HUES48 (cell line): Measurements from ENCODE around the gene DDX5.
"Not testable (repeated sequence)": the region's sequence is repeated elsewhere in the genome, so short reads cannot be mapped to it uniquely, and the experiment has no call there.

Experiments used
- H3K27ac ChIP-seq: one replicate; pipeline ENCODE4 v1.7.0; 2013; ENCODE audit warnings: low read depth, low read length, inconsistent platforms
- H3K27me3 ChIP-seq: 2 replicates; pipeline ENCODE4 v1.6.1; 2013; ENCODE audit warnings: mild to moderate bottlenecking, low read length; ENCODE audit not compliant: control insufficient read depth, insufficient read depth
- H3K36me3 ChIP-seq: 2 replicates; pipeline ENCODE4 v1.6.1; 2013; ENCODE audit warnings: low read length; ENCODE audit not compliant: control insufficient read depth, insufficient read depth
- H3K4me1 ChIP-seq: 2 replicates; pipeline ENCODE4 v1.6.1; 2013; ENCODE audit warnings: mild to moderate bottlenecking, low read length; ENCODE audit not compliant: control insufficient read depth, insufficient read depth
- H3K4me3 ChIP-seq: 2 replicates; pipeline ENCODE4 v1.5.1; 2013; ENCODE audit warnings: mild to moderate bottlenecking, low read depth, low read length
- H3K9ac ChIP-seq: 2 replicates; pipeline ENCODE4 v1.6.1; 2013; ENCODE audit warnings: mild to moderate bottlenecking, low read depth, low read length, moderate library complexity
- H3K9me3 ChIP-seq: 2 replicates; pipeline ENCODE4 v1.6.1; 2013; ENCODE audit warnings: low read length; ENCODE audit not compliant: control insufficient read depth, insufficient read depth

DDX5 gene

GRCh38 chr17:64466019-64466735 is 39.9 kb downstream of the DDX5 start:
- Histone ChIP-seq H3K27me3 (no peaks in the 10 kb centered on the region), H3K36me3 (no peaks in the 10 kb centered on the region), H3K9ac (no peak overlapping the region), H3K4me3 (no peak overlapping the region), H3K27ac (no peak overlapping the region), H3K4me1 (peaks cover 7% of the 10 kb centered on the region), H3K9me3 (no peaks in the 10 kb centered on the region)

GRCh38 chr17:64461788-64462187 is 44.3 kb downstream of the DDX5 start:
- no peak overlapping the region for H3K4me3 ChIP-seq
- H3K4me1 ChIP-seq = no peaks in the 10 kb centered on the region
- no peaks in the 10 kb centered on the region for H3K36me3 ChIP-seq
- no peak overlapping the region for H3K9ac ChIP-seq
- H3K27me3 ChIP-seq = no peaks in the 10 kb centered on the region
- no peak overlapping the region for H3K27ac ChIP-seq
- H3K9me3 ChIP-seq = no peaks in the 10 kb centered on the region

GRCh38 chr17:64460955-64461354 is 45.1 kb downstream of the DDX5 start:
- Histone ChIP-seq H3K27me3 (no peaks in the 10 kb centered on the region), H3K9ac (no peak overlapping the region), H3K9me3 (no peaks in the 10 kb centered on the region), H3K4me3 (no peak overlapping the region), H3K27ac (no peak overlapping the region), H3K4me1 (no peaks in the 10 kb centered on the region), H3K36me3 (no peaks in the 10 kb centered on the region)

- not testable (repeated sequence) for H3K27me3 ChIP-seq, H3K4me1 ChIP-seq, H3K27ac ChIP-seq, H3K9me3 ChIP-seq, H3K9ac ChIP-seq, H3K36me3 ChIP-seq, H3K4me3 ChIP-seq
Measured at GRCh38 chr17:64459818-64460217, 46.3 kb downstream of the DDX5 start.

- no peaks in the 10 kb centered on the region for H3K36me3 ChIP-seq
- no peak overlapping the region for H3K9ac ChIP-seq
- no peak overlapping the region for H3K4me3 ChIP-seq
- no peaks in the 10 kb centered on the region for H3K9me3 ChIP-seq
- no peaks in the 10 kb centered on the region for H3K27me3 ChIP-seq
- no peaks in the 10 kb centered on the region for H3K4me1 ChIP-seq
- H3K27ac ChIP-seq = no peak overlapping the region
Measured at GRCh38 chr17:64459284-64459747, 46.8 kb downstream of the DDX5 start.

- Histone ChIP-seq H3K4me3 (no peak overlapping the region), H3K27ac (no peak overlapping the region), H3K9ac (no peak overlapping the region), H3K4me1 (no peaks in the 10 kb centered on the region), H3K27me3 (no peaks in the 10 kb centered on the region), H3K9me3 (no peaks in the 10 kb centered on the region), H3K36me3 (no peaks in the 10 kb centered on the region)
Measured at GRCh38 chr17:64458756-64459155, 47.3 kb downstream of the DDX5 start.

- Histone ChIP-seq H3K4me3 (no peak overlapping the region), H3K9ac (no peak overlapping the region)
Measured at GRCh38 chr17:64457156-64457555, 48.9 kb downstream of the DDX5 start.

GRCh38 chr17:64455993-64456885 is 49.9 kb downstream of the DDX5 start:
- no peak overlapping the region for H3K4me3 ChIP-seq
- no peak overlapping the region for H3K27ac ChIP-seq
- H3K4me1 ChIP-seq = no peaks in the 10 kb centered on the region
- H3K9me3 ChIP-seq = no peaks in the 10 kb centered on the region
- no peaks in the 10 kb centered on the region for H3K36me3 ChIP-seq
- no peak overlapping the region for H3K9ac ChIP-seq
- no peaks in the 10 kb centered on the region for H3K27me3 ChIP-seq

More at GRCh38 chr17:64457156-64457555, 48.9 kb downstream of the DDX5 start:
- Histone ChIP-seq H3K36me3 (no peaks in the 10 kb centered on the region), H3K9me3 (no peaks in the 10 kb centered on the region), H3K4me1 (no peaks in the 10 kb centered on the region), H3K27ac (no peak overlapping the region), H3K27me3 (no peaks in the 10 kb centered on the region)

- Histone ChIP-seq H3K27me3 (no peaks in the 10 kb centered on the region), H3K27ac (no peak overlapping the region), H3K36me3 (no peaks in the 10 kb centered on the region), H3K4me1 (no peaks in the 10 kb centered on the region), H3K9ac (no peak overlapping the region), H3K4me3 (no peak overlapping the region), H3K9me3 (no peaks in the 10 kb centered on the region)
Measured at GRCh38 chr17:64449545-64449944, 56.5 kb downstream of the DDX5 start.

- no peaks in the 10 kb centered on the region for H3K36me3 ChIP-seq
- H3K4me1 ChIP-seq = no peaks in the 10 kb centered on the region
- no peak within 1 kb of the TSS for H3K27ac ChIP-seq
- H3K9ac ChIP-seq = no peak within 1 kb of the TSS
- no peaks in the 10 kb centered on the region for H3K27me3 ChIP-seq
- no peaks in the 10 kb centered on the region for H3K9me3 ChIP-seq
- H3K4me3 ChIP-seq = no peak within 1 kb of the TSS
Measured at GRCh38 chr17:64448665-64449512, 57.2 kb downstream of the DDX5 start, which contains the start of gene MILR1. Gene MILR1, plus strand, starts transcription at chr17:64449115. Its CDS starts 54 bp downstream, at chr17:64449169.
